ENCODE measurements around the gene PIK3C2A. TPM values are rescaled to one million over a fixed set of nuclear protein-coding genes. Genes with fewer than 3 reads are reported as not detected.
"Not testable (repeated sequence)": the region's sequence is repeated elsewhere in the genome, so short reads cannot be mapped to it uniquely, and the experiment has no call there.

PIK3C2A gene
- total and polyA plus RNA-seq, 2 of the 8 experiments (the other 6 are each of a cell fraction or from before 2014, with no cell fraction given) = 20.1 to 127 TPM

DNA sequence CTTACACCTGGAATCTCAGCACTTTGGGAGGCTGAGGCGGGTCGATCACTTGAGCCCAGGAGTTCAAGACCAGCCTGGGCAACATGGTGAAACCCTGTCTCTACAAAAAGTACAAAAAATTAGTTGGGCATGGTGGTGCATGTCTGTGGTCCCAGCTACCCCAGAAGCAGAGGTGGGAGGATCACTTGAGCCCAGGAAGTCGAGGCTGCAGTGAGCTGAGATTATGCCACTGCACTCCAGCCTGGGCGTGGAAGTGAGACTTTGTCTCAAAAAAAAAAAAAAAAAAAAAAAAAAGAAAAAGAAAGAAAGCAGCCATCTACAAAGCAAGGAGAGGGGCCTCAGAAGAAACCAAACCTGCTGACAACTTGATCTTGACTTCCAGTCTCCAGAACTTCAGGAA, 32.1 kb upstream of the PIK3C2A start:
- 93% methylated on average over 3 of the region's 4 CpGs; no CpG with 5 or more reads in 1 of the 2 experiments for WGBS, 2 experiments (ENCODE audit: extremely low coverage in 1 of 2, insufficient coverage in 1 of 2, insufficient read length in 1 of 2, insufficient replicate concordance in 2 of 2, low coverage in 1 of 2, low lambda C conversion rate in 2 of 2, missing lambda C conversion rate in 1 of 2)
- H3K4me3 ChIP-seq (ENCODE audit: extremely low read depth in 1 of 4, insufficient read depth in 2 of 4, low read depth in 3 of 4, low read length in 4 of 4); H3K18ac ChIP-seq (ENCODE audit: extremely low read depth, low read length); H3K23ac ChIP-seq (ENCODE audit: insufficient read length); H4K91ac ChIP-seq (replicated peaks; ENCODE audit: insufficient read length, low read length); H3K9ac ChIP-seq (replicated peaks in 1 of 4; ENCODE audit: extremely low read depth in 1 of 4, low read depth in 3 of 4, low read length in 3 of 4); H2BK20ac ChIP-seq (ENCODE audit: low read length); H3K27me3 ChIP-seq (replicated peaks in 1 of 4; ENCODE audit: control insufficient read depth in 3 of 4, extremely low read depth in 1 of 4, insufficient read depth in 3 of 4, low read length in 3 of 4); FAIRE-seq; H3K23me2 ChIP-seq (ENCODE audit: low read depth, low read length); H2BK15ac ChIP-seq (ENCODE audit: low read length); H4K5ac ChIP-seq (ENCODE audit: insufficient read length, low read depth, low read length); H3K9me3 ChIP-seq (ENCODE audit: insufficient read depth in 2 of 2, low read depth in 1 of 2, low read length in 1 of 2); H4K20me1 ChIP-seq (replicated peaks in 1 of 2; ENCODE audit: control insufficient read depth in 1 of 2, insufficient read depth in 2 of 2, low read length in 2 of 2); H3K4me2 ChIP-seq (ENCODE audit: insufficient read depth in 1 of 2, low read depth in 2 of 2, low read length in 2 of 2); H4K8ac ChIP-seq (ENCODE audit: extremely low read depth, insufficient read depth, low read length); DNase-seq (ENCODE audit: low read depth in 1 of 2, low spot score in 2 of 2); H2AFZ ChIP-seq (ENCODE audit: low read length); H2BK5ac ChIP-seq (ENCODE audit: low read depth, low read length); H2BK120ac ChIP-seq (replicated peaks; ENCODE audit: low read depth, low read length); H2BK12ac ChIP-seq (ENCODE audit: low read depth, low read length); H3K14ac ChIP-seq (ENCODE audit: insufficient read length); H3K4ac ChIP-seq (replicated peaks; ENCODE audit: insufficient read length, low read depth, low read length); H3K36me3 ChIP-seq (ENCODE audit: control insufficient read depth in 2 of 4, insufficient read depth in 4 of 4, low read length in 3 of 4); H3K56ac ChIP-seq (replicated peaks; ENCODE audit: insufficient read length, low read depth, low read length); H3K4me1 ChIP-seq (replicated peaks in 1 of 4; ENCODE audit: control insufficient read depth in 3 of 4, insufficient read depth in 4 of 4, low read length in 3 of 4); H2AK5ac ChIP-seq (ENCODE audit: low read depth, low read length); H3K27ac ChIP-seq (ENCODE audit: low read depth, low read length); H3K79me1 ChIP-seq (ENCODE audit: low read depth, low read length); POLR2A ChIA-PET (ENCODE audit: partially characterized antibody); H3K79me2 ChIP-seq (ENCODE audit: control insufficient read depth in 1 of 2, insufficient read depth in 2 of 2, low read length in 2 of 2): not testable (repeated sequence)
- CTCF ChIA-PET (ENCODE audit: partially characterized antibody) = interaction anchor here (6.0 kb wide), 1 partner anchor 10 kb away, joined by 29 read pairs; no protein-coding TSS in a partner anchor

All from H1 (cell line).